Measurements from ENCODE around the gene CROCC2. TPM values are rescaled to one million over a fixed set of nuclear protein-coding genes. Genes with fewer than 3 reads are reported as not detected.
A peak's percentile ranks its signal among the peaks of the same experiment; 100 is the strongest.

CROCC2 gene
- total and polyA plus RNA-seq, 2 of the 13 experiments (the other 11 are each of a cell fraction or from before 2014, with no cell fraction given) = not detected

DNA sequence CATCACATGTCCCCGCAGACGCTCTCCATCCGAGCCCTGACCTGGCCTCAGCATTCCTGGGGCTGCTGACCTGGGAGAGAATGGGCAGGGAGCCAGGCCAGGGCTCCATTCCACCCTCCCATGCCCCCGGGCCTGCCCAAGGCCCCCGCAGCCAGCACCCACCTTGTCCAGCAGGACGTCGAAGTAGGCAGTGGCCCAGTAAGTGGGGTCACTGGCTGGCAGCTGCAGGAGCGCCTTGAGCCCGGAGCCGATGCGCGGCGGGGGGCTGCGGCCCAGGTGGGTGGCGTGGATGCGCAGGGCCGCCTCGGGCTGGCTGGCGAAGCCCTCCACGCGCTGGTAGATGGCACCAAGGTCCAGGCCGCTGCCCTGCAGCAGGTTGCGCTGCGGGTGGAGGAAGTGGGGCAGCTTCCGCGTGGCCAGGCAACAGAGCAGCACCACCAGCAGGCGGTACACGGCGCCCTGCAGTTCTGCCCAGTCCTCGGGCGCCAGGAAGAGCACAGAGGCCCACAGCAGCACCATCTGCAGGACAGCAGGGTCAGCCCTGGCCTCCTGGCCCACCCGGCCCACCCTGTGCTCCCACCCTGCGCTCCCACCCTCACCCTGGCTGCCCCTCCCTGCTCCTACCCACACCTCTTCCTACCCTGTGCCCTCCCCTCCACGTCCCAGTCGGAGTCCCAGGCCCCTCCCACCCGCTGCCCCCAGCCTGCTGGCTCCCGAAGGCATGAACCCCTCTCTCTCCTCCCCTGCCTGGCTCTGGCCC lies 17.8 kb upstream of the CROCC2 start (continued):
- TF ChIP-seq MAFG (CRISPR knock-in tag; IDR thresholded peaks at IDR 0.05) = no peak
- TF ChIP-seq SP2 (CRISPR knock-in tag; IDR thresholded peaks at IDR 0.05) = no peak
- peak; percentile 19; the same call in 1 of the 2 replicates for TF ChIP-seq CHD2 (IDR thresholded peaks at IDR 0.05; ENCODE audit: low read depth, low read length)
- TF ChIP-seq, protein P1, sequence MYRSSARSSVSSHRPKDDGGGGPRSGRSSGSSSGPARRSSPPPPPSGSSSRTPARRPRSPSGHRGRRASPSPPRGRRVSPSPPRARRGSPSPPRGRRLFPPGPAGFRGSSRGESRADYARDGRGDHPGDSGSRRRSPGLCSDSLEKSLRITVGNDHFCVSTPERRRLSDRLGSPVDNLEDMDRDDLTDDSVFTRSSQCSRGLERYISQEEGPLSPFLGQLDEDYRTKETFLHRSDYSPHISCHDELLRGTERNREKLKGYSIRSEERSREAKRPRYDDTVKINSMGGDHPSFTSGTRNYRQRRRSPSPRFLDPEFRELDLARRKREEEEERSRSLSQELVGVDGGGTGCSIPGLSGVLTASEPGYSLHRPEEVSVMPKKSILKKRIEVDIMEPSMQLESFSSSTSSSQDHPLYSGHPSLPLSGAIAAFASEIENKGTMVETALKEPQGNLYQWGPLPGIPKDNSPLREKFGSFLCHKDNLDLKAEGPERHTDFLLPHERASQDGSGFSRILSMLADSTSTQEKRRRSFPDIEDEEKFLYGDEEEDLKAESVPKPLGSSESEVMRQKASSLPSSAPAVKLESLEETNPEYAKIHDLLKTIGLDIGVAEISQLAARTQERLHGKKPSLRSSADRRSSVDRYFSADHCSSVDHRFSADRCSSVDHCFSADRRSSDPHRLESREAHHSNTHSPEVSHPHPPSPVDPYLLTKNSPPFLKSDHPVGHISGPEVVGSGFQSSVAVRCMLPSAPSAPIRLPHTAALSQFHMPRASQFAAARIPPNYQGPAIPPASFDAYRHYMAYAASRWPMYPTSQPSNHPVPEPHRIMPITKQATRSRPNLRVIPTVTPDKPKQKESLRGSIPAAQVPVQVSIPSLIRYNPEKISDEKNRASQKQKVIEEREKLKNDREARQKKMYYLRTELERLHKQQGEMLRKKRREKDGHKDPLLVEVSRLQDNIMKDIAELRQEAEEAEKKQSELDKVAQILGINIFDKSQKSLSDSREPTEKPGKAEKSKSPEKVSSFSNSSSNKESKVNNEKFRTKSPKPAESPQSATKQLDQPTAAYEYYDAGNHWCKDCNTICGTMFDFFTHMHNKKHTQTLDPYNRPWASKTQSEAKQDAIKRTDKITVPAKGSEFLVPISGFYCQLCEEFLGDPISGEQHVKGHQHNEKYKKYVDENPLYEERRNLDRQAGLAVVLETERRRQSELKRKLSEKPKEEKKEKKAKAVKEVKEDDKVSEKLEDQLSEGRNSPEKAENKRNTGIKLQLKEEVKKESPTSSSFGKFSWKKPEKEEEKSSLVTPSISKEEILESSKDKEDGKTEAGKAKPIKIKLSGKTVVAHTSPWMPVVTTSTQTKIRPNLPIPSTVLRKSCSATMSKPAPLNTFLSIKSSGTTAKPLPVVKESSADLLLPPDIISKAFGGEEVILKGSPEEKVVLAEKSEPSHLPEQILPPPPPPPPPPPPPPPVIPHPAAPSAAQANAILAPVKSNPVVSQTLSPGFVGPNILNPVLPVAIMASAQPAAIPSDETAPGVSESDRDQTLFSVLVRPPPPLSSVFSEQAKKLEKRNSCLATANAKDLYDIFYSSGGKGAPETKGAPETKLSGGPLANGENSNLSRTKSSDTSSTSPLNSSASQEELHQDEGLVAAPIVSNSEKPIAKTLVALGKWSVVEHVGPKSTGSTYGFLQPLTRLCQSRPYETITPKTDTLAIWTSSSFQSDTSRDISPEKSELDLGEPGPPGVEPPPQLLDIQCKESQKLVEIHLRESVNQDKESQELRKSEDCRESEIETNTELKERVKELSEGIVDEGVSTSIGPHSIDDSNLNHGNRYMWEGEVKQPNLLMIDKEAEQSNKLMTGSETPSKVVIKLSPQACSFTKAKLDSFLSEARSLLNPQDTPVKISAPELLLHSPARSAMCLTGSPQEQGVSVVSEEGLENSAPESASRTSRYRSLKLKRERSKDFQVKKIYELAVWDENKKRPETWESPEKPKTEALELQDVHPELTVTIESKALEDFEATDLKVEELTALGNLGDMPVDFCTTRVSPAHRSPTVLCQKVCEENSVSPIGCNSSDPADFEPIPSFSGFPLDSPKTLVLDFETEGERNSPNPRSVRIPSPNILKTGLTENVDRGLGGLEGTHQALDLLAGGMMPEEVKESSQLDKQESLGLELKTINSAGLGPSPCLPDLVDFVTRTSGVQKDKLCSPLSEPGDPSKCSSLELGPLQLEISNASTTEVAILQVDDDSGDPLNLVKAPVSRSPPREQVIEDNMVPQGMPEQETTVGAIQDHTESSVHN (CRISPR knock-in tag; IDR thresholded peaks at IDR 0.05) = no peak
- TF ChIP-seq, protein P2, sequence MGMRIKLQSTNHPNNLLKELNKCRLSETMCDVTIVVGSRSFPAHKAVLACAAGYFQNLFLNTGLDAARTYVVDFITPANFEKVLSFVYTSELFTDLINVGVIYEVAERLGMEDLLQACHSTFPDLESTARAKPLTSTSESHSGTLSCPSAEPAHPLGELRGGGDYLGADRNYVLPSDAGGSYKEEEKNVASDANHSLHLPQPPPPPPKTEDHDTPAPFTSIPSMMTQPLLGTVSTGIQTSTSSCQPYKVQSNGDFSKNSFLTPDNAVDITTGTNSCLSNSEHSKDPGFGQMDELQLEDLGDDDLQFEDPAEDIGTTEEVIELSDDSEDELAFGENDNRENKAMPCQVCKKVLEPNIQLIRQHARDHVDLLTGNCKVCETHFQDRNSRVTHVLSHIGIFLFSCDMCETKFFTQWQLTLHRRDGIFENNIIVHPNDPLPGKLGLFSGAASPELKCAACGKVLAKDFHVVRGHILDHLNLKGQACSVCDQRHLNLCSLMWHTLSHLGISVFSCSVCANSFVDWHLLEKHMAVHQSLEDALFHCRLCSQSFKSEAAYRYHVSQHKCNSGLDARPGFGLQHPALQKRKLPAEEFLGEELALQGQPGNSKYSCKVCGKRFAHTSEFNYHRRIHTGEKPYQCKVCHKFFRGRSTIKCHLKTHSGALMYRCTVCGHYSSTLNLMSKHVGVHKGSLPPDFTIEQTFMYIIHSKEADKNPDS (CRISPR knock-in tag; IDR thresholded peaks at IDR 0.05) = no peak
- TF ChIP-seq SATB2 (CRISPR knock-in tag; IDR thresholded peaks at IDR 0.05) = no peak
- no peak for TF ChIP-seq ZNF776 (CRISPR knock-in tag; IDR thresholded peaks at IDR 0.05)
- TF ChIP-seq ARNT (IDR thresholded peaks at IDR 0.05) = no peak
- 0 out of 2 replicates have a peak, but pooled peaks have one; percentile 17 for TF ChIP-seq DNMT1 (CRISPR knock-in tag; IDR thresholded peaks at IDR 0.05)

Data from HepG2 (cell line).